Measurements from ENCODE around the gene NHLRC3. TPM values are rescaled to one million over a fixed set of nuclear protein-coding genes. Genes with fewer than 3 reads are reported as not detected.

Gene NHLRC3
- total and polyA plus RNA-seq, 2 of the 8 experiments (the other 6 are each of a cell fraction or from before 2014, with no cell fraction given), result 13.1 to 16.9 TPM

GRCh38 chr13:39020853-39021462 lies 17.3 kb upstream of the NHLRC3 start (continued):
- TF ChIP-seq CHD7 (IDR thresholded peaks at IDR 0.05; ENCODE audit: insufficient replicate concordance, low read length), result no peak
